GM12878 (cell line): Measurements from ENCODE around the gene ITGB5.

Experiments
- BMI1 ChIP-seq: fragments of 450-650 bp; IDR thresholded peaks from 2 replicates; pipeline ENCODE4 v1.6.1; 2016; ENCODE audit warnings: mild to moderate bottlenecking, moderate library complexity, borderline replicate concordance
- NFIC ChIP-seq: IDR thresholded peaks from 2 replicates; pipeline ENCODE4 v1.6.1; 2012; ENCODE audit warnings: low read depth, mild to moderate bottlenecking, inconsistent platforms, low read length, moderate library complexity

DNA sequence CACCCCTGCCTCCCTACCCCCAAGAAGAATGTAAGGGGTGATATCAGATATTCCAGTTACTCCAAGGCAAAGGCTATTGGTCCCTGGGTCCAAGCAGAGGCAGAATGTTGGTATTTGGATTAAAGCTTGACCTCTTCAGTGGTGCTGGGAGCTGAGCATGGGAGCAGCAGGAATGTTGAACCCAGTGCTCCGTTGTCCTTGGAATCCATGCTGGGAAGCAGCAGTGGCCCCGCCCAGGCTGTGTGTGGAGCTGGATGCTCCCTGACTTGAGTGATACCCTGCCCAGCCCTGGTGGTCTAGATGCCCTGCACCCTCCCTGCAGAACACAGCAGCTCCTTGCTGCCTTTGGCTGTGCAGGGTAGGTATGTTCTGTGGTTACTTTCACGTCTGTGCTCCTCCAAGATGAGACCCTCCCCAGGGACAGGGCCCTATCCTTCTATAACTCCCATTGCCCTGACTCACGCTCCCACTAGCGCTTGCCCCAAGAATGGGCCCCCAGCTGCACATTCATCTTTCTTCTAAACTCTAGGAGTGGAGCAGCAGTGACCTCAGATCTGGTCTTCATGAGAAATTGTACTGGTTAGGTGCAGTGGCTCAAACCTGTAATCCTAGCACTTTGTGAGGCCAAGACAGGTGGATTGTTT lies 121.8 kb downstream of the ITGB5 start:
- TF ChIP-seq BMI1 (no peak), NFIC (no peak)
